Fibroblast of the aortic adventitia (primary cell): ENCODE data around the gene PCDH17. TPM values are rescaled to one million over a fixed set of nuclear protein-coding genes. Genes with fewer than 3 reads are reported as not detected.

Experiments used
- DNase-seq: peaks from one replicate; pipeline ENCODE4 v3.0.0-alpha.2; 2010; ENCODE audit warnings: low read depth
- H3K4me3 ChIP-seq: 2 replicates; pipeline ENCODE4 v1.5.1; 2011; ENCODE audit warnings: low read depth, mild to moderate bottlenecking, control low read depth, low read length, moderate library complexity
- CTCF ChIP-seq: IDR thresholded peaks from 2 replicates; pipeline ENCODE4 v1.5.1; 2011; ENCODE audit warnings: mild to moderate bottlenecking, low read length, control low read depth, inconsistent platforms; ENCODE audit not compliant: insufficient read depth
- total RNA-seq: library from RNA; depleted of rRNA; stranded (reverse); fragments of >200 nt; gene quantifications from 2 replicates; pipeline ENCODE4 v1.2.3, GENCODE V29; 2012; ENCODE audit warnings: low replicate concordance

PCDH17 gene
- total RNA-seq, 1 donor, result 1.4 TPM

- no peak overlapping the region for H3K4me3 ChIP-seq
- TF ChIP-seq CTCF, result no peak
- no peak for DNase-seq
Observed at GRCh38 chr13:57634839-57635165, 3.3 kb downstream of the PCDH17 start.

GRCh38 chr13:57635541-57636085, 4.1 kb downstream of the PCDH17 start:
- TF ChIP-seq CTCF, result no peak
- no peak for DNase-seq
- H3K4me3 ChIP-seq, result no peak overlapping the region

- DNase-seq, result no peak
- no peak for TF ChIP-seq CTCF
- no peak overlapping the region for H3K4me3 ChIP-seq
Observed at GRCh38 chr13:57636816-57637215, 5.3 kb downstream of the PCDH17 start.

- no peak for TF ChIP-seq CTCF
- no peak overlapping the region for H3K4me3 ChIP-seq
- DNase-seq, result no peak
Observed at GRCh38 chr13:57637515-57637914, 6.0 kb downstream of the PCDH17 start.

GRCh38 chr13:57638186-57638890, 6.8 kb downstream of the PCDH17 start:
- no peak for TF ChIP-seq CTCF
- no peak overlapping the region for H3K4me3 ChIP-seq
- no peak for DNase-seq

- no peak for DNase-seq
- no peak for TF ChIP-seq CTCF
- no peak overlapping the region for H3K4me3 ChIP-seq
Observed at GRCh38 chr13:57640607-57641006, 9.1 kb downstream of the PCDH17 start.

GRCh38 chr13:57641051-57641450, 9.5 kb downstream of the PCDH17 start:
- H3K4me3 ChIP-seq, result no peak overlapping the region
- DNase-seq, result no peak
- TF ChIP-seq CTCF, result no peak
